MM.1S (cell line): ENCODE results near the gene JAK3.

ENCODE experiments used
- DNase-seq: peaks from one replicate; pipeline ENCODE4 v3.0.0-alpha.2; 2015
- H2AFZ ChIP-seq: fragments of 300-600 bp; sonication (generic); 2 replicates; pipeline ENCODE4 v1.6.0; 2016; ENCODE audit warnings: antibody characterized with exemption, low read length
- H3F3A ChIP-seq: fragments of 300-600 bp; sonication (generic); 2 replicates; pipeline ENCODE4 v1.6.1; 2016; ENCODE audit warnings: mild to moderate bottlenecking, antibody characterized with exemption, low read length, moderate library complexity, mixed read lengths; ENCODE audit not compliant: insufficient read depth
- H3K27ac ChIP-seq: fragments of 300-600 bp; sonication (generic); 2 replicates; pipeline ENCODE4 v1.5.1; 2016; ENCODE audit warnings: mild to moderate bottlenecking, low read length
- H3K27me3 ChIP-seq: fragments of 300-600 bp; sonication (generic); replicated peaks from 2 replicates; pipeline ENCODE4 v1.6.0; 2016; ENCODE audit warnings: low read length; ENCODE audit not compliant: insufficient read depth
- H3K36me3 ChIP-seq: fragments of 300-600 bp; sonication (generic); replicated peaks from 2 replicates; pipeline ENCODE4 v1.6.1; 2016; ENCODE audit warnings: mild to moderate bottlenecking, low read length, mixed read lengths; ENCODE audit not compliant: insufficient read depth
- H3K4me1 ChIP-seq: fragments of 300-600 bp; sonication (generic); 2 replicates; pipeline ENCODE4 v1.6.1; 2016; ENCODE audit warnings: low read length, mixed read lengths
- H3K4me2 ChIP-seq: fragments of 300-600 bp; sonication (generic); 2 replicates; pipeline ENCODE4 v1.6.0; 2016; ENCODE audit warnings: low read depth, low read length
- H3K4me3 ChIP-seq: fragments of 300-600 bp; sonication (generic); 2 replicates; pipeline ENCODE4 v1.5.1; 2016; ENCODE audit warnings: low read length, mixed read lengths
- H3K79me2 ChIP-seq: fragments of 300-600 bp; sonication (generic); 2 replicates; pipeline ENCODE4 v1.6.1; 2016; ENCODE audit warnings: mixed run types, low read length, mixed read lengths
- H3K9ac ChIP-seq: fragments of 300-600 bp; sonication (generic); 2 replicates; pipeline ENCODE4 v1.6.1; 2016; ENCODE audit warnings: low read length, mixed read lengths
- H3K9me2 ChIP-seq: fragments of 300-600 bp; sonication (generic); replicated peaks from 2 replicates; pipeline ENCODE4 v1.6.1; 2016; ENCODE audit warnings: mild to moderate bottlenecking, low read length, mixed read lengths; ENCODE audit not compliant: insufficient read depth
- H3K9me3 ChIP-seq: fragments of 300-600 bp; sonication (generic); replicated peaks from 2 replicates; pipeline ENCODE4 v1.6.1; 2016; ENCODE audit warnings: mild to moderate bottlenecking, low read length, mixed read lengths; ENCODE audit not compliant: insufficient read depth
- H4K20me1 ChIP-seq: fragments of 300-600 bp; sonication (generic); 2 replicates; pipeline ENCODE4 v1.6.1; 2016; ENCODE audit warnings: mild to moderate bottlenecking, low read length, moderate library complexity, mixed read lengths; ENCODE audit not compliant: insufficient read depth
- EZH2 ChIP-seq: fragments of 300-600 bp; sonication (generic); optimal IDR thresholded peaks from 2 replicates; pipeline ENCODE3; 2017; ENCODE audit warnings: low read depth, mild to moderate bottlenecking, antibody characterized with exemption, low read length, mixed read lengths
- EZH2phosphoT487 ChIP-seq: fragments of 300-600 bp; sonication (generic); IDR thresholded peaks from 2 replicates; pipeline ENCODE4 v1.6.1; 2018; ENCODE audit warnings: antibody characterized with exemption, low read length
- TF ChIP-seq, protein P1 (sequence below): fragments of 300-600 bp; sonication (generic); IDR thresholded peaks from 2 replicates; pipeline ENCODE4 v1.5.1; 2016; ENCODE audit warnings: antibody characterized with exemption, low read length, mixed read lengths

The JAK3 gene

DNA sequence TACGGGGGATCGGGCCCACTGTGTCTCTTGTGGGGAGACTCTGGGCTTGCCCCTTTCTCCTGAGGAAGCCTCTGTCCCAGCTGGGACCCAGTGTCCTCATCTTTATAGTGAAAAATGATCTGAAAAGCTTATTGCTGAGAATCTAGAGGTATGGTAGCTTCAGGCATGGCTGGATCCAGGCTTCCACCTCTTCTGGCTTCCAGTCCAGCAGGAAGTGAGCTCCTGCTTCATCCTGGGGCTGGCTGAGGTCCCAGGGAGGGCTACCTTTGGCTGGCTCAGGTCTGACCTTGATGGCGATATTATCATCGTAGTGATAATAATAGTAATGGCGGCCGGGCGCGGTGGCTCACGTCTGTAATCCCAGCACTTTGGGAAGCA, 27.0 kb upstream of the JAK3 start:
- Histone ChIP-seq H2AFZ (no peak overlapping the region), H3K27me3 (peaks cover 69% of the 10 kb centered on the region), H4K20me1 (no peaks in the 10 kb centered on the region), H3K4me2 (no peak overlapping the region), H3K36me3 (no peaks in the 10 kb centered on the region), H3K9ac (no peak overlapping the region), H3K4me1 (no peaks in the 10 kb centered on the region), H3K4me3 (no peak overlapping the region), H3K9me3 (no peaks in the 10 kb centered on the region), H3K9me2 (no peaks in the 10 kb centered on the region), H3K27ac (no peak overlapping the region), H3F3A (no peaks in the 10 kb centered on the region), H3K79me2 (no peaks in the 10 kb centered on the region)
- DNase-seq, result no peak
- TF ChIP-seq, protein P1, sequence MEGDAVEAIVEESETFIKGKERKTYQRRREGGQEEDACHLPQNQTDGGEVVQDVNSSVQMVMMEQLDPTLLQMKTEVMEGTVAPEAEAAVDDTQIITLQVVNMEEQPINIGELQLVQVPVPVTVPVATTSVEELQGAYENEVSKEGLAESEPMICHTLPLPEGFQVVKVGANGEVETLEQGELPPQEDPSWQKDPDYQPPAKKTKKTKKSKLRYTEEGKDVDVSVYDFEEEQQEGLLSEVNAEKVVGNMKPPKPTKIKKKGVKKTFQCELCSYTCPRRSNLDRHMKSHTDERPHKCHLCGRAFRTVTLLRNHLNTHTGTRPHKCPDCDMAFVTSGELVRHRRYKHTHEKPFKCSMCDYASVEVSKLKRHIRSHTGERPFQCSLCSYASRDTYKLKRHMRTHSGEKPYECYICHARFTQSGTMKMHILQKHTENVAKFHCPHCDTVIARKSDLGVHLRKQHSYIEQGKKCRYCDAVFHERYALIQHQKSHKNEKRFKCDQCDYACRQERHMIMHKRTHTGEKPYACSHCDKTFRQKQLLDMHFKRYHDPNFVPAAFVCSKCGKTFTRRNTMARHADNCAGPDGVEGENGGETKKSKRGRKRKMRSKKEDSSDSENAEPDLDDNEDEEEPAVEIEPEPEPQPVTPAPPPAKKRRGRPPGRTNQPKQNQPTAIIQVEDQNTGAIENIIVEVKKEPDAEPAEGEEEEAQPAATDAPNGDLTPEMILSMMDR, result no peak
- TF ChIP-seq EZH2phosphoT487 (no peak), EZH2 (no peak)

DNA sequence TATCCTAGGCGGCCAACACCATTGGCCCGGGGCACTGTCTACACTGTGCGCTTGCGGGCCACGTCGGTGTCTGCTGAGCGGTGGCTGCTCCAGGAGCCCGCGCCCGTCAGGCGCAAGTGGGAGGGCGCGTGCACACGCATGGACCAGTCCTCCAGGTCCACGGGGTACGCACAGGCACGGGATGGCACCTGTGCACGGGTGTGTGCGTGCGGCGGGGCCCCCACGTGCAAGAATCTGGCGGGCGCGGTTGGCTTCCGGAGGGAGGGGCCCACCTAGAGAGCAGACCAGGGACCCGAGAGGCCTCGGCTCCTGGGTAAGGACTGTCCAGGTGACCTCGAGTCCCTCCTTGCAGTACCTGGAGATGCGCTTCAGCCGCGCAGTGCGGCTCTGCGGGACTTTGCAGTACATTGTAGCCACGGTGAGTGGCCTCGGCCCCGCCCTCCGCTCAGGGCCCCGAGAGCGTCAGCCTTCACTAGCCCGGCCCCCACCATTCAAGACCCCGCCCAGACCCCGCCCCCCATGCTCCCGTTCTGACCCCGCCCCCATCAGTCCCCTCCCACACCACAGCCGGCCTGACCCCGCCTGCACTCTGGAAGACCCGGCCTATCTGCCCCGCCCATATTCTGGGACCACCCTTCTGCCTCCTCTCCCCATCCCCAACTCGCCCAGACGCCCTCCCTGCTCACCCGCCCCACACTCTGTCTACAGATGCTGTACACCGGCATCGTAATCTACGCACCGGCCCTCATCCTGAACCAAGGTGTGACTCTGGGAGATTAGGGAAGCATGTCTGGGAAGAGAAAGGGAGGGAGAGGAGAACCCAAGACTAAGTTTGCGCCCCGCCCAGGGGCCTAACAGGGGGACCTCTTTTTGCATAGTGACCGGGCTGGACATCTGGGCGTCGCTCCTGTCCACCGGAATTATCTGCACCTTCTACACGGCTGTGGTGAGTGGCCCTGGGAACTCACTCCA, 26.3 kb upstream of the JAK3 start:
- Histone ChIP-seq H2AFZ (no peak overlapping the region), H3K79me2 (no peaks in the 10 kb centered on the region), H3K4me2 (no peak overlapping the region), H3K4me1 (no peaks in the 10 kb centered on the region), H3K9ac (no peak overlapping the region), H3K9me3 (no peaks in the 10 kb centered on the region), H3K9me2 (no peaks in the 10 kb centered on the region), H3K36me3 (no peaks in the 10 kb centered on the region), H3K4me3 (no peak overlapping the region), H3F3A (no peaks in the 10 kb centered on the region), H3K27ac (no peak overlapping the region), H3K27me3 (peaks cover 66% of the 10 kb centered on the region), H4K20me1 (no peaks in the 10 kb centered on the region)
- TF ChIP-seq EZH2, result no peak
- TF ChIP-seq, protein P1, result no peak
- no peak for TF ChIP-seq EZH2phosphoT487
- DNase-seq, result peak; percentile 12

DNA sequence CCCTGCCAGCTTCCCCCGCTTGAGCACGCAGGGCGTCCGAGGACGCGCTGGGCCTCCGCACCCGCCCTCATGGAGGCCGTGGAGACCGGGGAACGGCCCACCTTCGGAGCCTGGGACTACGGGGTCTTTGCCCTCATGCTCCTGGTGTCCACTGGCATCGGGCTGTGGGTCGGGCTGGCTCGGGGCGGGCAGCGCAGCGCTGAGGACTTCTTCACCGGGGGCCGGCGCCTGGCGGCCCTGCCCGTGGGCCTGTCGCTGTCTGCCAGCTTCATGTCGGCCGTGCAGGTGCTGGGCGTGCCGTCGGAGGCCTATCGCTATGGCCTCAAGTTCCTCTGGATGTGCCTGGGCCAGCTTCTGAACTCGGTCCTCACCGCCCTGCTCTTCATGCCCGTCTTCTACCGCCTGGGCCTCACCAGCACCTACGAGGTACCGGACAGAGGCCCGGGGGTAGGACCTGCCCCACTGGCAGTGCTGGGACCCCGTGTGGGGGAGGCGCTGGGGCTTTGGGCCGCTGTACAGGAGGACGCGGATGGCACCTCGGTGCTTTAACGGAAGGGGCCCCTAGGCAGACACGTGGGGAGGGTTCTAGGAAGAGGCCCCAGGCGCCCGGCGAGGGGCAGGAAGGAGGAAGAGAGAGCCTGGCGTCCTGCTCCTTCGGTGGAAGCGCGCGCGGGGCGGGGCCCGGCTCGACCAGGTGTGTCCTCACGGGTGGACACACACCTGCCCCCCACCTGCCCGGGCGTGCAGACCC, 24.6 kb upstream of the JAK3 start:
- H2AFZ ChIP-seq, result no peak overlapping the region
- no peak for TF ChIP-seq EZH2phosphoT487
- no peak for TF ChIP-seq EZH2
- TF ChIP-seq, protein P1, result no peak

More for the DNA sequence above, 24.6 kb upstream of the JAK3 start:
- Histone ChIP-seq H3F3A (no peaks in the 10 kb centered on the region), H3K27me3 (peaks cover 67% of the 10 kb centered on the region), H3K9ac (no peak overlapping the region), H3K4me1 (no peaks in the 10 kb centered on the region), H4K20me1 (no peaks in the 10 kb centered on the region), H3K36me3 (no peaks in the 10 kb centered on the region), H3K9me2 (no peaks in the 10 kb centered on the region), H3K27ac (no peak overlapping the region), H3K9me3 (no peaks in the 10 kb centered on the region), H3K4me2 (no peak overlapping the region), H3K4me3 (no peak overlapping the region), H3K79me2 (no peaks in the 10 kb centered on the region)
- DNase-seq, result no peak
